NCI-H187 treated with DMSO at 0.1 percent for 48 hours (cell line): ENCODE data around the gene TUBB8.
"Not testable (repeated sequence)": the region's sequence is repeated elsewhere in the genome, so short reads cannot be mapped to it uniquely, and the experiment has no call there.

ENCODE experiments used
- DNase-seq: peaks from one replicate; lab custom pipeline; 2025; lab: John Stamatoyannopoulos, UW

Gene TUBB8

DNA sequence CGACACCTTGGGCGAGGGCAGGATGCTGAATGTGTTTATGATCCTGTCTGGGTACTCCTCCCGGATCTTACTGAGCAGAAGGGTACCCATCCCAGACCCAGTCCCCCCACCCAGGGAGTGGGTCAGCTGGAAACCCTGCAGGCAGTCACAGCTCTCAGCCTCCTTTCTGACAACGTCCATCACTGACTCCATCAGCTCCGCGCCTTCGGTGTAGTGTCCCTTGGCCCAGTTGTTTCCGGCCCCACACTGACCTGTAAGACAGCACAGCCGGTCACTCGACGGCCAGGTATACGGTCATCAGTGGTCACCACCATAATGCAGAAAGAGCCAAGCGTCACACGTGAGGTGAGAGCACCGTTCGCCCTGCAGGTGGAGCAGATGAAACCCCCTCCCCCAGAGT is 1.2 kb downstream of the TUBB8 start:
- not testable (repeated sequence) for DNase-seq

DNA sequence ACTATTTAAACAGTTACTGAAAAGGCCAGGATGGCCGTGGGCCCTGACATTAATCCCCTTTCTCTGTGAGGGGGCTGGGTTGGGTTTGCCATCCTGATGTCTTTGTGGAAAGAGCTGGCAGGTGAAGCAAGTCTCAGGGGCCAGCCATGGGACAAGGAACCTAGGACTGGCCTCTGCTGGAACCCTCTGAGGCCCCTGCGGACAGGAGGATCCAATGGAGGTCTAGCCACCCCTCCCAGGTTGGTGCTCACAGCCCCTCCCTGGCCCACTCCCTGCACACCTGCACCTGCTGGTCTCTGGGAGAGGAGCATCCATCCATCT is 35.8 kb downstream of the TUBB8 start:
- not testable (repeated sequence) for DNase-seq

DNA sequence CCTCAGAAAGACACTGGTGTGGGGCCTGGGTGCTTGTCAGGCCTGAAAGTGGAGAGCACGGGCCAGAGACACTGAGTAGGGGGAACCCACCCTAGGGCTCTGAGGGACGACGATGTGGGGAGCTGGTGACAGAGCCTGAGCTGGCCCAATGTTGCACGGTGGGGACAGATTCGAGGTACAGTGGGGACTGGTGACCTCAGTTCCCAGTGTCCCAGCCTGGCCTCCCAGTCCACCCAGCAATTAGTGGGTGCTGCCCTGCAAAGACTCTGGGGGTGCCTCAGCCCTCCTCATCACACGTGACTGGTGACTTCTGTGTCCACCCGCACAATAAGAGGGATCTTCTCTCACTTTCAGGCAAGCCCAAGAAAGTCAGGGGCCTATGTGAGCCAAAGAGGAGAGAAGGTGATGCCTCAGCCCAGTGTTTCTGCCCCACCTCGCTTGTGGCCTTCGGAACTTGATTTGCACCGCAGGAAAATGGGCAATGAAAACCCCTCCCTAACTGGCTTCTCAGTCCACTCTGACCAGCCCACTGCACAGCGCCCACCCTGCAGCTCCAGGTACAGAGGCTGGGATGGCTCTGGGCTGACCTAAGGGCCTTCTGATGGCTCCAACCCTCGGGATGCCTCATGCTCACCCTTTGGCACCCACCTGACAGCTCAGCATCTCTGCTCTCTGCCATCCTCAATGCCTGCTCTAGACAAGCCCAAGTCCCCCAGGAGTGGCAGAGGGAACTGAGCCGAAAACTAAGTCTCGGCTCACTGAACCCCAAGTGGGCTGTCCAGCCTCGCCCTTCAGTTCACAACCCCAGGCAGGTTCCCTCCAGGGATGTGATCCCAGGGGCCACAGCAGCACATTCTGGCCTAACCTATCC is 36.4 kb downstream of the TUBB8 start:
- not testable (repeated sequence) for DNase-seq

DNA sequence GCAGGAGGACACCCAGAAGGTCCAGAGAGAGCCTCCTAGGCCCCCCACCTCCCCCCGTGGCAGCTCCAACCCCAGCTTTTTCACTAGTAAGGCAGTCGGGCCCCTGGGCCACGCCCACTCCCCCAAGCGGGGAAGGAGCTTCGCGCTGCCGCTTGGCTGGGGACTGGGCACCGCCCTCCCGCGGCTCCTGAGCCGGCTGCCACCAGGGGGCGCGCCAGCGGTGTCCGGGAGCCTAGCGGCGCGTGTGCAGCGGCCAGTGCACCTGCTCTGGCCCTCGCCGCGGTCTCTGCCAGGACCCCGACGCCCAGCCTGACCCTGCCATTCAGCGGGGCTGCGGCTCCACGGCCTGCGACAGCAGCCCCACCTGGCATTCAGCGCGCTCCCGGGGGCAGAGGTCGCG is 37.8 kb downstream of the TUBB8 start:
- not testable (repeated sequence) for DNase-seq

DNA sequence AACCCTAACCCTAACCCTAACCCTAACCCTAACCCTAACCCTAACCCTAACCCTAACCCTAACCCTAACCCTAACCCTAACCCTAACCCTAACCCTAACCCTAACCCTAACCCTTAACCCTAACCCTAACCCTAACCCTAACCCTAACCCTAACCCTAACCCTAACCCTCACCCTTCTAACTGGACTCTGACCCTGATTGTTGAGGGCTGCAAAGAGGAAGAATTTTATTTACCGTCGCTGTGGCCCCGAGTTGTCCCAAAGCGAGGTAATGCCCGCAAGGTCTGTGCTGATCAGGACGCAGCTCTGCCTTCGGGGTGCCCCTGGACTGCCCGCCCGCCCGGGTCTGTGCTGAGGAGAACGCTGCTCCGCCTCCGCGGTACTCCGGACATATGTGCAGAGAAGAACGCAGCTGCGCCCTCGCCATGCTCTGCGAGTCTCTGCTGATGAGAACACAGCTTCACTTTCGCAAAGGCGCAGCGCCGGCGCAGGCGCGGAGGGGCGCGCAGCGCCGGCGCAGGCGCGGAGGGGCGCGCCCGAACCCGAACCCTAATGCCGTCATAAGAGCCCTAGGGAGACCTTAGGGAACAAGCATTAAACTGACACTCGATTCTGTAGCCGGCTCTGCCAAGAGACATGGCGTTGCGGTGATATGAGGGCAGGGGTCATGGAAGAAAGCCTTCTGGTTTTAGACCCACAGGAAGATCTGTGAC is 38.7 kb downstream of the TUBB8 start:
- not testable (repeated sequence) for DNase-seq
